HG03139 (cell line): ENCODE data around the gene TBC1D22A.
"Not testable (repeated sequence)": the region's sequence is repeated elsewhere in the genome, so short reads cannot be mapped to it uniquely, and the experiment has no call there.

Source experiments
- ATAC-seq: cut with Tn5 transposase; IDR thresholded peaks from one replicate; pipeline ENCODE4 v1.9.1; 2021; ENCODE audit not compliant: unreplicated experiment

Gene TBC1D22A

GRCh38 chr22:46810856-46811786, 48.7 kb downstream of the TBC1D22A start:
- ATAC-seq: no peak

GRCh38 chr22:46812034-46812605, 49.7 kb downstream of the TBC1D22A start:
- no peak for ATAC-seq

GRCh38 chr22:46812788-46813187, 50.3 kb downstream of the TBC1D22A start:
- no peak for ATAC-seq

DNA sequence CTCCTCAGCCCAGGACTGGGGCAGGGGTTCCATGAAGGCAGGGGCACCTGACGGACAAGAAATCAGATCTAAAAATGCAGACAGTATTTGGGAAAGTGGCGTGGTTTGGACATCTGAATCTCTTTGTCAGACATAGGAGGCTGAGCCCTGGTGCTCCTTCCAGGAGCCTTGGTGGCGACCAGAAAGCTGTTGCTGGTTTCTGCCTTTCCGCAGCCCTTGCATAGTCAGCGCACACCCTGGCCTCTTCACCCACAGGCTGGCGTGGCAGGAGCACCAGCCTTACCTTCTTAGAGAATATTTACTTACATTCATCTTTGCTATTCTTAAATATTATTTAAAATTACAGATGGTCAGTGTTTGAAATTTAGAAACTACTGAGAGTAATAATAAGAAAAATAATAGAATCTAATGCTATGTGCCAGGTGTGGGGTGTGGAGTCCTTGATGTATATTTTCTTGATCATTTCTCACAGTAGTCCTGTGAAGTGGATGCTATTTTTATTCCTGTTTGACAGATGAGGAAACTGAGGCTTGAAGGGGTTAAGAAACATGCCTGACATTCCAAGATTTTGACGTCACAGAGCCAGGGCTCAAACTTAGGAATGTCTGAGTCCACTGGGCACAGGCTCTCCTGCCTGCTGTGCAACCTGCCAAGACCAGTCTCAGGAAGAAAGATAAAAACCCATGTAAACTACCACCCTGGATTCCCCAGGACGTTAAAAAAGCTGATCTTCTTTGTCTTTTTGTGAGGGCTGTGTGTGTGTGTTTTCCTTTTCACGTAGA, 51.6 kb downstream of the TBC1D22A start:
- ATAC-seq: no peak

DNA sequence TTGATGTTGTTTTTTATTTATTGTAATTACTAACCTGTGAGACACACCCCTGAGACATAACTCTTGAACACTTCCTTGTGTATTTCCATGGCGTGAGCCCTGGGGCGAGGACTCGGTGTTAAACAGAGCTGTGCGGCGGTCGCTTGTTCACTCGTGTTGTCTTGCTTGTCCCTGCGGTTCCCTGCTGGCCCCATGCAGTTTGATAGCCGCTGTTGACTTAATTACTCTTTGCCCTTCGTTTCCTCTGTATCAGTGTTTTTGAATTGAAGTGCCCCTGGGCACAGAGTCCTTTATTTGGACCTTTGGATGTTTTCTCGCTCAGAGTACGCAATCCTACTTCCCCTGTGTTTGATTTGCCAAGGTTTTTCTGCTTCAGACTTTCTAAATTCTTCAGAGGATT, 52.7 kb downstream of the TBC1D22A start:
- ATAC-seq: no peak

DNA sequence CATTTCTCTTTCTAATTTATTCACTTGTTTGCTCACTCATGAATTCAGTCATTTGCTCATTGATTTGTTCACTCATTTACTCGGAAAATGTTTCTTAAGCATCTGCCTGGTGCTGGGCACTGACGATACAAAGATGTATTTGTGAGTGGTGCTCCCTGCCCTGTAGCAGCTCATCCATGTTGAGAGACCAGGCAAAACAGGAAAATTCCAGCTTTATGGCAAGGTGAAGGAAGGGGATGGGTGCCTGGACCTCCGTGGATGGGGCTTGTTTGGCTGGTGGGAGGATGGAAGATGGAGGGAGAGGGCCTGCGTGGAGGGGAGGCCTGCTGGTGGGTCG, 53.1 kb downstream of the TBC1D22A start:
- no peak for ATAC-seq

DNA sequence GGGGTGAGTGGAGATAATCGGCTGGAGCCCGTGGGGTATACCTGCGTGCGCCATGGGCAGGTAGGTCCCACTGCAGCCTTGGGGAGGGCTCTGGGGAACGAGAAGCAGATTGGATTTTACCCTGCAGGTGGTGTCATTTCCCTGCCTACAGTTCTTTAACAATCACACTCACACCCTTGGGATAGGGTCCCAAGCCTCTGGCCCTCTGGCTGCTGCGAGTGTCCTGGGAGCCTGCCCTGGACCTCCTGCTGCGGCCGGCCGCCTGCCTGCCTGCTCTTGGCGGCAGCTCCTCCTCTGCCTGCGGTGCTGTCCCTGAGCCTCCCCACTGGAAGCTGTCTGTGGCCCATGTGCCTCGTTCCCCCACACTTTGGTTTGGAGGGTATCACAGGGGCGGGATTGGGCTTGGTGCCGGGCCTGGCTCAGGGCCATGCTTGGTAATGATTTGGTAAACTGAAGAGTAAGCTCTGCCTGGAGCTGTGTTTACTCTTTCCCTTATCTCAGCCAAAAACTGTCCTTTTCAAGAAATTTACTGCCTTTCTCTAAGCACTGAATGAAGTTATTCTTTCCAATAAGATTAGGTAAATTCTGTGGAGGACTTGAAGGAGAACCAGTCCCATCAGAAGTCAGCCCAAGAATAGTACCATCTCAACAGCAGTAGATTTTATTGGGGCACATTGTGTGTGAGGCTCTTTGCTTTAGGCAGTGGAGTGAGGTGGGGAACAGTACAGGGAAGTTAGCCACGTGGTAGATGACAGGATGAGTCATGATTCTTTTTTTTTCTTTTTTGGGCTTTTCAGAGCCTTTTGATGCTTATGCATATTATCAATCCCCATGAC, 53.7 kb downstream of the TBC1D22A start:
- ATAC-seq: no peak

- not testable (repeated sequence) for ATAC-seq
These were observed 54.9 kb downstream of the TBC1D22A start for GRCh38 chr22:46817390-46817789.

GRCh38 chr22:46823248-46823647, 60.8 kb downstream of the TBC1D22A start:
- ATAC-seq: no peak

DNA sequence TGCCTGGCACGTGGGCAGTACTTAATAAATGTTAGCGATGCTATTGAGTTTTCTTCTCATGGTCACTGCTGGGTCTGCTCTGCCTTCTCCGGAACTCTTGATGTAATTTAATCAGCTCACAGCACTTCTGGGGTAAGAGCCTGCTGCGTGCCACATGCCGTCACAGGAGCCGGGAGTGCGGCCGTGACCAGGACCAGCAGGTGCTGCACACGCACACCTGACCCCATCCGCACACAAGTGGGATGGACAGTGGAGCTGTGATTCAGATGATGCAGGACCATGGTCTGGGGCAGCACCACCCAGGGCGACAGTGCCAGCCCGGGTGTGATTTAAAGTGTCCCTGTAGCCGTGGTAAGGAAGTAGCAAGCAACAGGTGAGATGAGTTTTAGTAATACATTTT, 61.2 kb downstream of the TBC1D22A start:
- no peak for ATAC-seq

- no peak for ATAC-seq
These were observed 62.0 kb downstream of the TBC1D22A start for GRCh38 chr22:46824344-46824909.

GRCh38 chr22:46824980-46825544, 62.6 kb downstream of the TBC1D22A start:
- ATAC-seq: no peak

DNA sequence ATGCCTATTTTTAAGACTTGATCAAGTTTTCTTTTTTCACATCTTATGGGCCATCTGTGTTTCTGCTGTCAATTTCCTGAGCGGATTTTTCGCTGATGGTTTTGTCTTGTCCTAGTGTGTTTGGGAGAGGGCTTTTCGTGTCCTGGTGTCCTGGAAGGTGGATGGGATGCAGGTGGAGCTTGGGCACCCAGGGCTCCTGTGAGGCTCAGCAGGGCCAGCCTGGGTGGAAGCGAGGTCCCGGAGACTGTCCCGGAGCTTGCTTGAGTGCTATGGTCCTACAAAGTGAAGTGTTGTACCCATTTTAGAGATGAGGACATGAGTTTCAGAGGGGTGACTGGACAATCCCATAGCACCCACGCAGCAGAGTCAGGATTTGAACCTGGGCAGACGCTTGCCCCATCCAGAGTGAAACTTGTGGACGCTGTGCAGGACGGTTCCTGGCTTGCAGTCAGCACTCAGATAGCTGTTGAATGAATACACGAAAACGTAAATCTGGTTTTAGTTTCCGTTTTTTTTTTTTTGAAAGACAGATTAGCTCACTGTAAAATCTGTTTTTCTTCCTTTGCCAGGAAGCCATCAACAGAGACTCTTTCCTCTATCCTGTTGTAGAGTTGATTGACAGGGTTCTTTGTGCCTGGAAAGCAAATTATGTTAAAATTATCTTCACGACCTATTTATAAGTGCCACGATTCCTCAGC, 64.1 kb downstream of the TBC1D22A start:
- no peak for ATAC-seq

DNA sequence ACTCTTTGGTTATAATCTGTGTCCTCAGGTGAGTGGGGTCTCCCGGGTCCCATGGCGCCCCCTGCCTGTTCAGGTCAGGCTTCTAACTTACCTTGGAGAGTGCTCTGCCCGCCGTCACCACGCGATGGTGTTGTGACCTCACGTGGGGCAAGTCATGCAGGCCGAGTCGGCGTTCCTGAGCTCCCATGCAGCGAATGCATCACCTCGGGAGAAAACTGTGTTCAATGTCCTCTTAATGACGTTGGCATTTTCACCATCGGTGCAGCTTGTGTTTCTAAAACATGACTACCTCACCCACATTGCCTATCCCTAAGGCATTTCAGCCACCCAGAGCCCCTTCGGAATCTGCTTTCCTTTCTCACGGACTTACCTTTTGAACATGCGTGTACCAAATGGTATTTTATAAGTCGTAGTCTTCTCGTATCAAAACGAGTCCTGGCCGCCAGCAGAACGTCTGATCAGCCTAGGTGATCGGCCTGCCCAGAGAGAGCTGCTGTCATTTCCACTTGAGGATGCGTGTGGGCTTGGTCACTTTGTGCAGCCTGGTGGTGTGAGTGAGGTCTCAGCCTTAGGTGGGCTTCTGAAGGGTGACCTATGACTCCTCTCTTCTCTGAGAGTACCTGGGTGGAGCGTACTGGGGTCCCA, 64.8 kb downstream of the TBC1D22A start:
- no peak for ATAC-seq

DNA sequence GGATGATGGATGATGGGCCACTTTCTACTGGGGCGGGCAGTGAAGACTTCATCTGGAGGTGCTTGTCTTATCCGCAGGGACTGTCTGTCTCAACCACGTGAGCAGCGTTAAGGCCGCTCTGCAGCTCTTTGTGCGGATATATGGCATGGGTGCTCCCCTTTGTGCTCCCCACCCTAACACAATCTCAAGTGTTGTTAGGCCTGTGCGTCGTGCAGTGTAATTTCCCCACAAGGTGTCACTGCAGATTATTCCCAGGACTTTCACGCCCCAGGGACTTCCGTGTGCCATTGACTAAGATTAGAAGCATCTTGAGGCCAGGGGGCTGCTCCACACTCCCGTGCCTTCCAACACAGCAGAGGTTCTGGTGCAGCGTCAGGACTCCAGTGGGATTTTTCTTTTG, 65.3 kb downstream of the TBC1D22A start:
- no peak for ATAC-seq

DNA sequence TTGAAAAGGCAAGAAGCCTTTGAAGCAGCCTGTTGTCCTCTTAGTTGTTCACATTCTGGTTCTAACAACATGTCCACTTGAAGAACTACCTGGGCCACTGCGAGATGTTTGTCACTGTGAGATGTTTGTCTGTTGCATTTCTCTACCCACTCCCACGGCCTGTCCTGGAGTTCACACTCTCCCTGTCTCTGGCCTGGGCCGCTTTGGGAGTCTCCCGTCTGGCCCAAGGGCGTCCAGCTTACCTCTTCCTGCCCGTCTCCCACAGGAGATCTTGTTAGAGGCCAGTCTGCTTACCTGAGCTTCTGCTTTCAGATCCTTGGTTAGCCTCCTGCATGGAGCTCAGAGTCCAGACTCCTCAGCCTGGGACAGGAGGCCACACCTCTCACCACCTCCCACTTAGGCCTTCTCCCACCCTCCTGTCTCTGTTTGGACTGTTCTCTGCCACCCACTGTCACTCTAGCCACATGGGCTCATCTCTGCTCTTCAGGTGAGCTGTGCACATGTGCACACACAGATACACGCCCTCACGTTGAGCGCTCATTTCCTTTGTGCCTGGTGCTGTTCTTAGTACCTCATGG, 66.0 kb downstream of the TBC1D22A start:
- no peak for ATAC-seq

DNA sequence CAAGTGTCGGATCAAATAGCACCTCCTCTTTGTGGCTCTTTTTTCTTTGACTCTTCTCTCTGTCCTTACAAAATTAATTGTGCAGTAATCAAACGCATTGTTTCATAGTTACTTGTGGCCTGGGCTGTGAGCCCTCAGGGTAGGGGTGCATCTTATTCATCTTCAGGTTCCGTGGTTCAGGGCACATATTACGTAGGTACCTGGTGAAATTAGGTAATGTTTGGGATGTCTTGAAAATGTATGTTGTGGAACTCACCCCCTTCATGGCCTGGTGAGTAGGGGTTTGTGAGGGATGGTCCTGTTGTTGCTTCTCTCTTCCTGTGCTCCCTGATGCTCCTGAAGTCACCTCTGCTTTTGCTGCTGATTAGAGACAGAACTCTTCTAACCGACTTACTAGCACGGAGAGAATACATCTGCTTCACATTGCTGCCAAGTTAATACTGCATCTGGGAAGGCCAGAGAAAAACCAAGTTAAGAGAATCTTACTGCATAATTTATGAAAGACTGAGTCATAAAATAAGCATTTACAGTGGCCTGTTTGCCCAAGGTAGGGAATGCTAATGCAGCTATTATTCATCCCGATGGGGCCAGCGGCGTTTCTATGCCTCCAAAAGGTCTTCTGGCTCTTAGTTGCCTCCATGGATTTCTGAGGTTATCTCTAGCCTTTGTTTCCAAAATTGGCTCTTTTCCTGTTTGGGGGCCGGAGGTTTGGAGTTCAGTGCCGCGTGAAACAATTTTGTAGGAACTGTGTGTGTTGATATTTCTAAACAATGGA, 66.9 kb downstream of the TBC1D22A start:
- ATAC-seq: no peak
